ENCODE measurements around the gene CERK.

DNA sequence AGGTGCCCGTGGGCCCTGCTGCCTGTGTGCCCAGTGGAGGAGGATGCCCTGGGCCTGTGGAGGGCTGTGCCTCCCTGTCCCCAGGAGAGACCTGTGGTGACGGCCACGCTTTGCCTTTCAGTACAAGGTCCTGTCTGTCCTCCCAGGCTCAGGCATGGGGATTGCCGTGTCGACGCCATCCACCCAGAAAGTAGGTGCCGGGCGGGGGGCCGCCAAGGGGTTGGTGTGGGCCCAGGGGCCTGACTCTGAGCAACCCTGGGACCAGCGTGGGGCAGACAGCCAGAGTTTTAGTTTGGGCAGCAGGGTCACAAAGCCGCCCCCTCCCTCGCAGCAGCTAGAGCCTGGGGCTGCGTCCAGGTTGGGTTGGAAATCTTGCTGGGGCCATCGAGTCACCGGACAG, 61.6 kb downstream of the CERK start:
- no peak for TF ChIP-seq EZH2 (IDR thresholded peaks at IDR 0.05; ENCODE audit: low read depth)
- TF ChIP-seq, protein P1, sequence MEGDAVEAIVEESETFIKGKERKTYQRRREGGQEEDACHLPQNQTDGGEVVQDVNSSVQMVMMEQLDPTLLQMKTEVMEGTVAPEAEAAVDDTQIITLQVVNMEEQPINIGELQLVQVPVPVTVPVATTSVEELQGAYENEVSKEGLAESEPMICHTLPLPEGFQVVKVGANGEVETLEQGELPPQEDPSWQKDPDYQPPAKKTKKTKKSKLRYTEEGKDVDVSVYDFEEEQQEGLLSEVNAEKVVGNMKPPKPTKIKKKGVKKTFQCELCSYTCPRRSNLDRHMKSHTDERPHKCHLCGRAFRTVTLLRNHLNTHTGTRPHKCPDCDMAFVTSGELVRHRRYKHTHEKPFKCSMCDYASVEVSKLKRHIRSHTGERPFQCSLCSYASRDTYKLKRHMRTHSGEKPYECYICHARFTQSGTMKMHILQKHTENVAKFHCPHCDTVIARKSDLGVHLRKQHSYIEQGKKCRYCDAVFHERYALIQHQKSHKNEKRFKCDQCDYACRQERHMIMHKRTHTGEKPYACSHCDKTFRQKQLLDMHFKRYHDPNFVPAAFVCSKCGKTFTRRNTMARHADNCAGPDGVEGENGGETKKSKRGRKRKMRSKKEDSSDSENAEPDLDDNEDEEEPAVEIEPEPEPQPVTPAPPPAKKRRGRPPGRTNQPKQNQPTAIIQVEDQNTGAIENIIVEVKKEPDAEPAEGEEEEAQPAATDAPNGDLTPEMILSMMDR (conservative IDR thresholded peaks at IDR 0.05), result no peak

Data from PC-9 (cell line).